Activated CD8-positive, alpha-beta memory T cell treated with anti-CD3 and anti-CD28 coated beads, Interleukin-2, amount 50 U/mL, for 24 hours (primary cell): ENCODE measurements around the gene COL6A2.
"Not testable (repeated sequence)": the region's sequence is repeated elsewhere in the genome, so short reads cannot be mapped to it uniquely, and the experiment has no call there.

Experiments used
- DNase-seq: peaks from one replicate; pipeline ENCODE4 v3.0.0-alpha.2; 2020; ENCODE audit errors: extremely low read depth

The COL6A2 gene

DNA sequence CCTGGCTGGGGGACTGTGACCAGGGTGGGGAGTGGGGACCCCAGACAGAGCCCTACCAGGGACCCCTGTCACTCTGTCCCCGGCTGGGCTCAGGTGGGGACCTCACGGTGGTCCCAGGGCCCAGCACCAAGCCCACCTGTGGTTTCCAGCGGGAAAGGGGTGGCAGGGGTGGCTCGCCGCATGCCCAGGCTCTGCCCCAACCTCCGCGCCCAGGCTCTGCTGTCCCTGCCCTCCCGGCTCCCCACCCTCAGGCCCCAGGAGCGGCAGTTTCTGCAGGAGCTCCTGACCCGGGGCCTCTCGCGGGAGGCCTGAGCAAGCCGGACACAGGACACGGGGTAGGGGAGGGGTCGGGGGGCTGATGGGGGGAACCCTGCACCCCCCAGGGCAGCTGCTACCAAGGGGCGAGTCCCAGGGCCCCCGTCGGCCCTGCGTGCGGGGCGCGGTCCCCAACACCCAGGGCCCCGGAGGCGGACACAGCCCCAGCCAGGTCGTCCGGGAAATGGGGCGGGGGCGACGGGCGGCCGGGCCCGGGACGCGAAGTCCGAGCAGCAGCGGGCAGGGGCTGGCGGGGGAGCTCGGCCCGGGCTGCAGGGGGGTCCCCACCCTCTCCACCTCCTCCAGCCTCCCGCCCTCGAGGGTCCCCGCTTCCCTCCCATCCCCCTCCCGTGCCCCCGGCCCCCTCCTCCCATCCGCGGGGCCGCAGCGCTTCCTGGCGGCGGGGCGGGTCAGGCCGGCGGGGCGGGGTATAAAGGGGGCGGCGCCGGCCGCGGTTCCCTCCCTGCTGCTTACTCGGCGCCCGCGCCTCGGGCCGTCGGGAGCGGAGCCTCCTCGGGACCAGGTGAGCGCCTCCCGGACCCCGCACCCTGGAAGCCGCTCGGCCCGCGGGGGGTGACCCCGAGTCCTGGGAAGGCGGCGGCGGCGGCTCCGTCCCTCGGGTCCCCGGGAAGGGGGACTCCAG lies at the start of gene COL6A2:
Gene COL6A2 (plus strand): TSS at position 777 of the 958 bp plus-strand sequence.
- DNase-seq = no peak

DNA sequence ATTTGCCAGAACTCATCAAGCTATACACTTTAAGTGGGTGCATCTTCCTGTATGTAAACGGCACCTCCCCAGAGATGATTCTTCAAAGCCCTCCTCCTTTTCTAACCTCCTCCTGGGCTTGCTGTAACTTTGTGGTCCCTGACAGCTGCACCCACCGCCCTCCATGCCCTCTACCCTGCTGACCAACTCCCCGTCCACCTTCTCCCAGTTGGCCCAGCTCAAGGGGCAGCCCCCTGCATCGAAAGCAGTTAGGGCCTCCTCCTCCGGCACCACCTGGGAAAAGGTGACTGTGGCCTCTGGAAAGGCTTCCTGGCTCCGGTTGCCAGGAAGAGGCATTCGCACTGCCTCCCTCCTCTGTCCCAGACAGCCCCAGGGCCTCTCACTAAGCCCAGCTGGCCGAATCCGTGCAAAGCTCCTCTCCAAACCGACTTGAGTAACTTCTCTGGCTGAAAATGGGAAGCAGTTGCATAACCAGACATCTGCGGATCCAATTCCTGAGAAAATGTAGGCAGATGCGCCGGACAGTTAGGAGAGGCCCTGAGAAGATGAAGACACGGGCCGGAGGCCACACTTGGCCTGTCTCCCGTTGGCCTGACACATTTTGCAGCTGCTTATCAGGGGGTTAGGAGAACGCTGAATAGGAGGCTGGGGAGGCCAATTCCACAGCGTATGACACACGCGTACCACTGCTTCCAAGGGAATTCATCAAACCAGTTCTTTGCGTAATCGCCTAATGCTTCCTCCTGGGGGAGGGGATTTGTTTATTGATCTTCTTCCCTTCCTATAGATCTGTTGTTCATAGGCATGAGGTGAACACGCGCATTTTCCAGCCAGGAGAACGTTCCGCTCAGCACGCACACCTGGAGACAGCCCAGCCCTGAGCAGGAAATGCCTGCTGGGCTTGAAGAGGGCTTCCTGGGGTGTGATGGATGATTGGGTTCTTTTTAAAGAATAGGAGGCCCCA lies 48.7 kb upstream of the COL6A2 start:
- no peak for DNase-seq

DNA sequence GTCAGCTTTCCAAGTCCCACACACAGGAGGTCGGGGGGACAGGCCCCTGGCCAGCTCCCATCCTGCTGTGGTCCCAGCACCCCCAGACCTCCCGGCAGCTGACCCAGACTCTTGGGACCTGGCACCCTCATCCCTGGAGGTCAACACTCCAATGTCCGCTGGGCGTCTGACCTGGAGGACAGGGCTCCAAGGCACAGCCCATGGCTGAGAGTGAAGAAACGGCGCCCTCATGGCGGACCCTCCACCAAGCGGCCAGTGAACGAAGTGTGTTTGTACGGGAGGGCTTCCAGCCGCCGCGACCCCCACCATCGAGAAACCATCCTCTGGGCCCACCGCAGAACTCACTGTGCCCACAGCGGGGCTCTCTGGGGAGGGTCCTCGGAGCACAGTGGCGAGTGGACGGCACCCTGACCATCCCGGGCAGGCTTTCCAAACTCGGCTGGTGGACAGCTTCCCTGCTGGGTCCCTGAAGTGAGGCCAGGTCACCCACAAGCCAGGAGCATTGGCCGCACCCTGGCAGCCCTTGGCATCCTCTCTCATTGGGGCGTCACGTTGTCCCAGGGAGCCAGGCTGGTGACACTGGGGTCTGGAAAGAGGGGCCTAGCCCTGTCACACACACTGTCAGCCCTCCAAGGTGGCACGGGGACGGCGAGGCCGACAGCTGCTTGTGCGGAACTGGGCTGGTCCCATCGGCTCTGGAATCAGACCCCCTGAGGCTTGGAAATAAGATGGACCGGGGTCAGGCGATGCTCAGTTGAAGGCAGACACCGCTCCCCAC lies 47.8 kb upstream of the COL6A2 start:
- DNase-seq = no peak

DNA sequence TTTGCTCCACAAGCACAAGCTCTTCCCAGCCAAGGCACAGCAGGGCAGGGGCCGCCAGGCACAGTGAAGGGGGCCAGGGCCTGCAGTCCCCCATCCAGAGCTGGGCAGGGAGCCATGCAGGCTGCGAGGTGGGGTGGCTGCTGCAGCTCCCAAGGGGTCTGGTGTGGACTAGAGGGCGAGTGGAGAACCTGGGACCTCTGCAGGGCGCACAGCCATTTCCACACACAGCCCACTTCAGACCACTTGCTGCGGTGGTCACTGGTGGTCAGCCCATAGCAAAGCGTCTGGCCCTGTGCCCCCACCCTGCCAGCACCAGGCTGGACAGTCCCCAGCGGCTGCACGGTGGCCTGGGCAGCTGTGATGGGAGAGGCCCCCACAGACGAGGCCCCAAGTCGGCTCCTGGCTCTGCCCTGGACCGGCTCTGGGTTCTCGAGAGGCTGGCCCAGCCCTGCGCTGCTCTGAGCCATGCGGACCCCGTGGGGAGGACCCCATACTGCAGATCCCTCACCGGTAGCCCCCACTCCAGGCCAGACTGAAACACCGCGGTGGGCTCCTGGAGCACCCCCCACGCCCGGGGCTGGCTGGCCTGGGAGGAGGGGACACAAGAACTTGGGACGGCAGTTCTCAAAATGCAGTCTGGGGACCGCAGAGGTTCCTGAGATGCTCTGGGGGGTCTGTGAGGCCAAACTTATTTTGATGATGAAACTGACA lies 47.1 kb upstream of the COL6A2 start:
- DNase-seq = no peak

DNA sequence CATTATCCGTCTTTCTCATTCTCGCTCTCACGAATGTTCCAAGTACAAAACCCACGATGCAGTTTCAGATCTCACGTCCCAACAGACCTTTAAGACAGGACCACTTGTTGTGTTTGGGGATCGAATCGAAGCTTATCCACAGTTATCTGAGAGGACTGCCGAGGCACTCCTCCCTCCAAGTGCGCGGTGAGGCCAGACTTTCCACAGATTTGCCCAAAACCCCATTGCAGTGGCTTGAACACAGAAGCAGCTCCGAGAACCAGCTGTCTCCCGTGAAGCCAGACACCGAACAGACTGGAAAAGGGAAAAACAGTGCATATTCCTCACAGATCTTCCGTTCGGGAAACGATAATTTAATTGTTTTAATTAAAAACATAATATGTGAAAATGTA lies 46.5 kb upstream of the COL6A2 start:
- DNase-seq = no peak

DNA sequence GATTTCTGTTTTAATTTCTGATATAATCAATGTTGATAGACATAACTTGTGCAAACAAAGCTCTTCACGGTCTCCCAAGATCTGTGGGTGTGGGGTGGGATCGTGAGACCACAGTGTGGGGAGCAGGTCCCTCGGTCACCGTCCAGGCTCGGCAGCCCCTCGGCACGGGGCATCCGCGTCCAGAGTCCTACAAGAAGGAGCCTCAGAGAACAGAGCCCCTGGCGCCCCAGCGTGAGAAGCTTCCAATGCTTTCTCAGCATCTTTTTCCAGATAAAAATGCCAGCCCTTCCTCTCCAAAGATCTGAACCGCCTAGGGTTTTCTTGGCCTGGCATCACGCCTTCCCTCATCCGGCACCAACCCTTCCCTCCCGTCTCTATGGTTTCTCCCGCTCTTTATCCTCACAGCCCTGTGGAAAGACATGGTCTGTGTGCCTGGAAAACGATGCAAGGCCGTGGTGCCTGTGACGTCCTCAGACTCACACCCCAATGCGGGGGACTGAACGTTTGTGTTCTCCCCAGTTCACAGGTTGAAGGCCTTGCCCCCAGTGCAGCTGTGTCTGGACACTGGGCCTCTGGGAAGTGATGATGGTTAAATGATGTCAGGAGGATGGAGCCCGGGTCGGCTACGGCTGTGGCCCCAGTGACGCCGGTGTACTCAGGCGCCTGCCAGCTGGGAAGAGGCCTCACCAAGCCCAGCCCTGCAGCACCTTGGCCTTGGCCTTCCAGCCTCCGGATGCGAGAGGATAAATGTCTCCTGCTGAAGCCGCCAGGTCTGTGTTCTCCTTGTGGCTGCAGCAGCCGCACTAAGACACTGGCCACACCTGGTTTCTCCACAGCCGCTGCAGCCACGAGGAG lies 45.9 kb upstream of the COL6A2 start:
- no peak for DNase-seq

DNA sequence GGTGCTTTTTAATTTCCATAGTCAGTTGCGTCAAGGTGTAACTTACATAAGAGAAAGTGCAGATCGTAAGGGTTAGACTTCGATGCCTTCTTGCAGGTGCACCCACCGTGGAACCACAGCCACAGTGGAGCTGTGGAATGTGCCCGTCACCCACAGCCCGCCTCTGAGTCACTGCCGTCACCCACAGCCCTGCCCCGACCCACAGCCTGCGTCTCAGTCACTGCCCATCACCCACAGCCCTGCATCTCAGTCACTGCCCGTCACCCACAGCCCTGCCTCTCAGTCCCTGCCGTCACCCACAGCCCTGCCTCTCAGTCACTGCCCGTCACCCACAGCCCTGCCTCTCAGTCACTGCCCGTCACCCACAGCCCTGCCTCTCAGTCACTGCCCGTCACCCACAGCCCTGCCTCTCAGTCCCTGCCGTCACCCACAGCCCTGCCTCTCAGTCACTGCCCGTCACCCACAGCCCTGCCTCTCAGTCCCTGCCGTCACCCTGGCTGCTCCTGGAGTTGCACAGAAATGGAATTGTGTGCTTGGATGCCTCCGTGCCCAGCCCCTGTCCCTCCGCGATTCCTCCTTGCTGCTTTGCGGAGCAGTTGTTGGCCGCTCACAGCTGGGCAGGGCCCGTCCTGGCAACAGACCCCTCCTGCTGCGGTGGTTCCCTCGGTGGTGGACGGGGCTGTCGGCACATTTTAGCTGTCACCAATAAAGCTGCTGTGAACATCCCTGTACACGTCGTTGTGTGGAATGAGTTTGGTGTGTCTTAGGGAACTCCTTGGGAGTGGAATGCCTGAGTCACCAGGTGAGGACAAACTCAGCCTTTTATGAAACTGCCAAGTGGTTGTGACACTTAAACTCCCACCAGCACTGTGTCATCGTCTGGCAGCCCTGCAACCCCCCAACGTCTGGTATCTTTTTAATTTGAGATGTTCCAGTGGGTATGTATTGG lies 44.9 kb upstream of the COL6A2 start:
- peak; percentile 44 for DNase-seq

DNA sequence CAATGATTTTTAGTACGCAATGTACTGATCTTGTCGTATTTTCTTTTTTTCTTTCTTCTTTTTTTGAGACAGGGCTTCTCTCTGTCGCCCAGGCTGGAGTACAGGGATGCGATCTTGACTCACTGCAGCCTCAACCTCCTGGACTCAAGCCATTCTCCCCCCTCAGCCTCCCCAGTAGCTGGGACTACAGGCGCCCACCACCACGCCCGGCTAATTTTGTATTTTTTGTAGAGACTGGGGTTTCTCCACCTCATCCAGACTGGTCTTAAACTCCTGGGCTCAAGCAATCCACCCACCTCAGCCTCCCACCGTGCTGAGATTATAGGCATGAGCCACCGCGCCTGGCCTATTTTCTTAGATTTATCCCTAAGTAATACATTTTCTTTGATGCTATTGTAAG lies 43.9 kb upstream of the COL6A2 start:
- no peak for DNase-seq

DNA sequence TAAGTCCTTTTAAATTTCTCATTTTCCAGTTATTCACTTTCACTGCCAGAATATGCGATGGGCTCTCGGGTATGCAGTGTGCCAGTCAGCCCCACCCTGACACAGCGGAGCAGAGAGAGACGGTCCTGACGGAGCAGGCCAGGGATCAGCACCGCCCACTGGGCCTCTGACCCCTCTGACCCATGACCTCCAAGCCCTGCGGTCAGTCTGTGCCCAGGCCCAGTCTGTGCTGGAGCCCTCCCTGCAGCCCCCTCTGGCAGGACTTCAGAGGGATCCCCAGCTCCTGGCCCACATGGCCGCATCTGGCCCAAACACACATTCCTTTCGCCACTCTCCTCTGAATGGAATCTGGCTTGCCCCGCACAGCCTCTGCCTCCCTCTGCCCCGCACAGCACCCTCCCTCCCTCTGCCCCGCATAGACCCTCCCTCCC lies 43.4 kb upstream of the COL6A2 start:
- no peak for DNase-seq

DNA sequence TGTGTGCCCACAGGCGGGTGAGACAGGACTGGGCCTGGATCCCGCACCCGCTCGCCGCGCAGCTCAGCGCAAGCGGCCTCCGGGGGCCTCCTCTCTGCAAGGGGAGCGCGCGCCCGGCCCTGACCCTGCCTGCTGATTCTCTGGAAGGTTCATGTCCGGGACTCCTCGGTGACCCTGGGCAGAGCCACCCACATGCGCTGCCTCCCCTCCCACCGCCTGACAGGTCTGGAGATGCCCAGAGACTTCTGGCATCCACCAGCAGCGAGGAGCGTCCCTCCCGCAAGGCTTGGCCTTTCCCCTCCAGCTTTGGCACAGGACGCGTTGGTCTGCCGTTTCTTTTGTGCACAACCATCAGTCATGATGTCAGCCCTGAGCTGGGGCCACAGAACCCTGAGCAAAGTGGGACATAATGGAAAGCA lies 42.0 kb upstream of the COL6A2 start:
- no peak for DNase-seq

DNA sequence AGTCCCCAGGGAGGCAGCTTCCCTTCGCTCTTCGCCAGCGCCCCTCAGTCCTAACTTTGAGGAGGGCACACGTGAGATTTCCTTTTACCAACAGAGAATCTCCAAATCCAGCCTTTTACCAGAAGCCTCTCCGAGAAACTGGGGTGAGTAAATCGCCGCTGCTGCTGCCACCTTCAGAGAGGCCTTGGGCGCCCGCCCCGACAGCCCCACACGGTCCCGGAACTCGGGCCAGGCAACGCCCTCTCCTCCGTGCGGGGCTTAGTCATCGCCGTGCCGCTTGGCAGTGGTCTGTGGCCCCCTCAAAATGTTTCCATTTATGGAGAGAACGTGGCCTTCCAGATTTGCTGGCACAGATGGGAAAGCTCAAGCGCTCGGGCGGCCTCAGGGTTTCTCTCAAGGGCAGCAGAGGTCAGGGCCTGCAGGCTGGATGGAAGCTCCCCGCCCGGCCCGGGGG lies 41.4 kb upstream of the COL6A2 start:
- DNase-seq = no peak

DNA sequence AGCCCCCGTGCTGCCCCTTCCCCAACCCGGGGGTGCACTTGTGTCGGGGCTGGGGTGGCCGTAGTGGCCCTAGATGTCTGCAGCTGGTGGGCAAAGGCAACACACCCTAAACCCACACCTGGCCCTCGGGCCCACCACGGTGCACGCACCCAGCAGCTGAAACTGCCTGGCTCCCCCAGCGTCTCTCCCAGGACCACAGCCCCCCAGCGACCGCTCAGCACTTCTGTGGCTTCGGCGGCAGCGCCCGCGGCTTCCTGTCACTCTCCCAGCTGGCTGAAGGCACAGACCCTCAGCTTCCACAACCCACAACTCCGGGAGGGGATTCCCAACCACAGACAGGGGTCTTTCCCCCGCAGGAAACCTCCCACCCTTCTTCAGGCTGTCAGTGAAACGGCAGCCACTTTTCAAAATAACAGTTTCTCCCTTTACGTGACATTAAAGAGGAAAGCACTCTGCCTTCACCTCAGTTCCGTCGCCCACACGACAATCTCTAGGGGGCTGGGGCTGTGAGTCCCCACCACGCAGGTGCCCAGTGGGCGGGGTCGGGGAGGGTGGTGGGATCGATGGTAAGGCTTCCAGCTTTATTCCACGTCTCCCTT lies 40.7 kb upstream of the COL6A2 start:
- no peak for DNase-seq

DNA sequence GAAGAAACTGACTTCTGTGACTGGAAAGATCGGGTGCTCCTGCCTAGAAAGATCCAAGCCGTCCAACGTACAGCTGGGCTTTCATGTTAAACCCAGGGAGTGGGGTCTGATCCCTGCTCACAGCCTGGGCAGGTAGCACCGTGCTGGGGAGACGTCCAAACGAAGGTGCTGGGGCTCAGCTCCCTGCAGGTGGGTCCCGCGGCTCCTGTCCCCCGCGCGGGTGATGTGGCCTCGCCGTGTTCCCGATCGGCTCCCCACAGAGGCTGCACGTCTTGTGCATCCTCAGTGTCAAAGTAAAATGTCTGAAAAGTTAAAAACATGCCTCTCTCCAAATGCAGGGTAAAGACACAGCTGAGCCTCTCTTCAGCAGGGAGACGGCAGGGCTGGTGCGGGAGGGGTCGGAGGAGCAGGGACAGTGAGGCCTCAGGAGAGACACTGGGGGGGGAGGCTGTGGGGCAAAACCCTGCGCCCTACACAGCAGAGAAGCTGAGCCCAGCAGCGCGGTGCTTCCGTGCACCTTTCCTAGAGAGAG lies 40.1 kb upstream of the COL6A2 start:
- no peak for DNase-seq

DNA sequence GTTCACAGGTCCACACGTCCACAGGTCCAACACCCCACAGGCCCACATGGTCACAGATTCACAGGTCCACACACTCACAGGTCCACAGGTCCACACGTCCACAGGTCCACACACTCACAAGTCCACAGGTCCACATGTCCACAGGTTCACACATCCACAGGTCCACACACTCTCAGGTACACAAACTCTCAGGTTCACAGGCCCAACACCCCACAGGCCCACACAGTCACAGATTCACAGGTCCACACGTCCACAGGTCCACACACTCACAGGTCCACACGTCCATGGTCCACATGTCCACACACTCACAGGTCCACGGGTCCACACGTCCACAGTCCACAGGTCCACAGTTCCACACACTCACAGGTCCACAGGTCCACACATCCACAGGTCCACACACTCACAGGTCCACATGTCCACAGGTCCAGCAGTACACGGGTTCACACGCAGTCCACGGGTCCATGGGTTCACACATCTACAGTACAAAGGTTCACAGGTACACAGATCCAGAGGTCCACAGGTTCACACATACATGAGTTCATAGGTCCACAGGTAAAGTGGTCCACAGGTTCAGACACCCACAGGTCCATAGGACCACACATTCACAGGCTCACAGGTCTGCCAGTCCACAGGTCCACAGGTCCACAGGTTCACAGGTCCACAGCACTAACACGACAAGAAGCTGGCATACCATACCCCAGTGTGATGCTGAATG lies 39.3 kb upstream of the COL6A2 start:
- DNase-seq = no peak

DNA sequence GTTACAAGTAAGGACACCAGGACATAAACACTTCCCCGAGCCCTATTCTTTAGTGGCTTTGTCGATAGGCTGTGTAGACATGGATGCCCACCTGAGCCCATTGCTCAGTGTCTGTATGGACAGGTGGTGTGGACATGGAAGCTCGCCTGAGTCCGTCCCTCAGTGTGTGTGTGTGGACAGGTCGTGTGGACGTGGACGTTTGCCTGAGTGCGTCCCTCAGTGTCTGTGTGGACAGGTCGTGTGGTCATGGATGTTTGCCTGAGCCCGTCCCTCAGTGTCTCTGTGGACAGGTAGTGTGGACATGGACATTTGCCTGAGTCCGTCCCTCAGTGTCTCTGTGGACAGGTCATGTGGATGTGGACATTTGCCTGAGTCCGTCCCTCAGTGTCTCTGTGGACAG lies 38.7 kb upstream of the COL6A2 start:
- DNase-seq = no peak

DNA sequence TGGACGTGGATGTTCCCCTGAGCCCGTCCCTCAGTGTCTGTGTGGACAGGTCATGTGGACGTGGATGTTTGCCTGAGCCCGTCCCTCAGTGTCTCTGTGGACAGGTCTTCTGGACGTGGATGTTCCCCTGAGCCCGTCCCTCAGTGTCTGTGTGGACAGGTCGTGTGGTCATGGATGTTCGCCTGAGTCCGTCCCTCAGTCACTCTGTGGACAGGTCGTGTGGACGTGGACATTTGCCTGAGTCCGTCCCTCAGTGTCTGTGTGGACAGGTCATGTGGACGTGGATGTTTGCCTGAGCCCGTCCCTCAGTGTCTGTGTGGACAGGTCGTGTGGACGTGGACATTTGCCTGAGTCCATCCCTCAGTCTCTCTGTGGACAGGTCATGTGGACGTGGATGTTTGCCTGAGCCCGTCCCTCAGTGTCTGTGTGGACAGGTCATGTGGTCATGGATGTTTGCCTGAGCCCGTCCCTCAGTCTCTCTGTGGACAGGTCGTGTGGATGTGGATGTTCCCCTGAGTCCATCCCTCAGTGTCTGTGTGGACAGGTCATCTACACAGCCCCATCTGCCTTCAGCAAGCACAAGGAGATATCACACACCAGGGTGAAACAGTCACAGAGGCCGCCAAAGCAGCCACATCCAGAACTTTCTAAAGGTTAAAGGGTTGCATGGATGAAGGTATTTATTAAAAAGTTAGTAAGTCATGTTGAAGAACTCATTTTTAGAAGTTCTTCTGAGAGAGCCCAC lies 38.0 kb upstream of the COL6A2 start:
- DNase-seq = not testable (repeated sequence)

DNA sequence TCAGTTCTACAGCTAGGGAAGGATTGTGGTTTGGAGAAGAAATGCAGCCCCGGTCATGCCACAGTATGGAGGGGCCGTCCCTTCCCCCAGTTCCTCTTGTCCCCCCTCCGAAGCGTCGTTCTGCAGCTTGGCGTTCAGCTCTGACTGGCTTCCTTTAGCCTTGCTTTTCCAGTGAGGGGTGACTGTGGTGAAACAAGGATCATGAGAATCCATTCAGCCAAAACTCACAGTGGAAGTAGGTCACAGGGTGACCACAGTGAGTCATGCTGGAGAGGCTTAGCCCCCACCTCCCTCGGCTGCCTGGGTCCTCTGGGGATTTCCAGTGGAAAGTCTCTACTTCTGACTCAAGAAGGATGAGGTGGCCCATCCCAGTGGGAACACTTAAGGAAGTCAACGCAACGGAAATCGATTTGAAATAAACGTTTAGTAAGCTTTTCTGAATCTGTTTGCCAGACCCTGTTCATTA lies 37.3 kb upstream of the COL6A2 start:
- DNase-seq = no peak
